GM12878 (cell line): Measurements from ENCODE around the gene REV1. TPM values are rescaled to one million over a fixed set of nuclear protein-coding genes. Genes with fewer than 3 reads are reported as not detected.

Experiments
- ATAC-seq: fragments of 200-7000 bp; cut with Tn5 transposase; 3 replicates; pipeline ENCODE4 v1.9.1; 2020; ENCODE audit warnings: mild to moderate bottlenecking, moderate library complexity
- BruUV-seq: library from RNA; stranded (reverse); fragments of 400-500 nt; replicated peaks from 2 replicates; lab custom pipeline; 2021; lab: Mats Ljungman, UMichigan
- CTCF ChIA-PET: fragments of 300-600 bp; sonication (Branson Sonifier 250); formaldehyde crosslinking; extraction: SDS; loops from one replicate; lab custom pipeline; 2021; ENCODE audit warnings: inconsistent platforms; lab: Yijun Ruan, JAX
- POLR2A ChIA-PET: fragments of 350-600 bp; formaldehyde crosslinking; extraction: SDS; loops from one replicate; lab custom pipeline; 2021; ENCODE audit warnings: inconsistent platforms; lab: Charles Lee
- RAD21 ChIA-PET: fragments of 300-600 bp; sonication (Branson Sonifier 250); formaldehyde crosslinking; loops from one replicate; lab custom pipeline; 2023; ENCODE audit warnings: antibody characterized with exemption; ENCODE audit not compliant: unreplicated experiment; lab: Charles Lee
- SMC1A ChIA-PET: fragments of 300-600 bp; sonication (Branson Sonifier 250); formaldehyde crosslinking; loops from one replicate; lab custom pipeline; 2023; ENCODE audit not compliant: unreplicated experiment, uncharacterized antibody; lab: Charles Lee
- DNase-seq: peaks from one replicate; pipeline ENCODE4 v3.0.0-alpha.2; 2011; ENCODE audit warnings: low read depth, low spot score
- FAIRE-seq: peaks from 3 replicates; lab custom pipeline; 2011; peaks lifted over from hg19 to GRCh38; lab: Jason Lieb, UNC
- H2AFZ ChIP-seq: 2 replicates; pipeline ENCODE4 v1.6.0; 2011; ENCODE audit warnings: low read depth, low read length, control low read depth; ENCODE audit not compliant: control insufficient read depth
- H3K27ac ChIP-seq: 2 replicates; pipeline ENCODE4 v1.5.1; 2011; ENCODE audit warnings: control low read depth; ENCODE audit not compliant: control insufficient read depth, insufficient read depth
- H3K27me3 ChIP-seq, 2 experiments: replicated peaks in 1 of 2; 2 replicates each; pipeline versions ENCODE4 v1.6.0 to v1.6.1; 2011; ENCODE audit warnings: low read length in 1 of 2; ENCODE audit not compliant: control insufficient read depth in 2 of 2, insufficient read depth in 2 of 2
- H3K36me3 ChIP-seq, 2 experiments: 2 replicates each; pipeline ENCODE4 v1.5.1; 2011; ENCODE audit warnings: low read length in 1 of 2; ENCODE audit not compliant: control insufficient read depth in 2 of 2, insufficient read depth in 2 of 2
- H3K4me1 ChIP-seq: 2 replicates; pipeline ENCODE4 v1.6.1; 2011; ENCODE audit warnings: mild to moderate bottlenecking, low read length, moderate library complexity, mixed read lengths; ENCODE audit not compliant: control insufficient read depth, insufficient read depth
- H3K4me2 ChIP-seq: 2 replicates; pipeline ENCODE4 v1.6.0; 2011; ENCODE audit warnings: control low read depth; ENCODE audit not compliant: control insufficient read depth, insufficient read depth
- H3K4me3 ChIP-seq: fragments of 200-600 bp; sonication (generic); 2 replicates; pipeline ENCODE4 v1.5.1; 2016
- H3K79me2 ChIP-seq: 2 replicates; pipeline ENCODE4 v1.6.0; 2011; ENCODE audit warnings: low read length; ENCODE audit not compliant: control insufficient read depth, insufficient read depth
- H3K9ac ChIP-seq: 2 replicates; pipeline ENCODE4 v1.8.0; 2011; ENCODE audit warnings: low read length, control low read depth, mixed read lengths; ENCODE audit not compliant: control insufficient read depth, insufficient read depth
- H3K9me3 ChIP-seq: replicated peaks from 3 replicates; pipeline ENCODE4 v1.5.1; 2011; ENCODE audit warnings: mild to moderate bottlenecking, low read length; ENCODE audit not compliant: control insufficient read depth, insufficient read depth
- H4K20me1 ChIP-seq: 2 replicates; pipeline ENCODE4 v1.6.0; 2011; ENCODE audit not compliant: control insufficient read depth, insufficient read depth
- BCLAF1 ChIP-seq: fragments of 450-650 bp; IDR thresholded peaks from 2 replicates; pipeline ENCODE4 v1.6.1; 2017; ENCODE audit warnings: antibody characterized with exemption, mild to moderate bottlenecking, moderate library complexity
- CHD4 ChIP-seq: fragments of 200-600 bp; sonication (generic); IDR thresholded peaks from 2 replicates; pipeline ENCODE4 v1.6.1; 2016; ENCODE audit warnings: mild to moderate bottlenecking
- EP300 ChIP-seq, 2 experiments: fragments of 150-350 bp in 1 of 2; IDR thresholded peaks; 2 replicates each; pipeline ENCODE4 v1.6.1; 2011 to 2012; ENCODE audit warnings: low read depth in 2 of 2, low read length in 2 of 2, borderline replicate concordance in 1 of 2, improper control_type of control experiment in 1 of 2, inconsistent platforms in 1 of 2; ENCODE audit not compliant: control insufficient read depth in 1 of 2
- PAX5 ChIP-seq: IDR thresholded peaks from 2 replicates; pipeline ENCODE4 v1.6.1; 2011; ENCODE audit warnings: low read depth, low read length, borderline replicate concordance
- PBX3 ChIP-seq: IDR thresholded peaks from 2 replicates; pipeline ENCODE4 v1.6.1; 2011; ENCODE audit warnings: mild to moderate bottlenecking, low read depth, low read length, moderate library complexity; ENCODE audit not compliant: insufficient replicate concordance
- PKNOX1 ChIP-seq: fragments of 450-650 bp; IDR thresholded peaks from 2 replicates; pipeline ENCODE4 v1.6.1; 2016; ENCODE audit warnings: mild to moderate bottlenecking
- POLR2A ChIP-seq: IDR thresholded peaks from 2 replicates; pipeline ENCODE4 v1.6.1; 2011; ENCODE audit warnings: low read depth, mild to moderate bottlenecking, low read length
- RELA ChIP-seq: fragments of 450-650 bp; IDR thresholded peaks from 2 replicates; pipeline ENCODE4 v1.8.0; 2014; ENCODE audit warnings: borderline replicate concordance; ENCODE audit not compliant: partially characterized antibody
- REST ChIP-seq: IDR thresholded peaks from 2 replicates; pipeline ENCODE4 v1.6.1; 2012; ENCODE audit warnings: mild to moderate bottlenecking, low read depth, low read length
- TARDBP ChIP-seq: IDR thresholded peaks from 2 replicates; pipeline ENCODE4 v1.6.1; 2016; ENCODE audit warnings: borderline replicate concordance
- YBX1 ChIP-seq: fragments of 450-650 bp; IDR thresholded peaks from 2 replicates; pipeline ENCODE4 v1.6.1; 2016; ENCODE audit warnings: antibody characterized with exemption
- ZBTB4 ChIP-seq: fragments of 450-650 bp; formaldehyde crosslinking; IDR thresholded peaks from 2 replicates; pipeline ENCODE4 v1.4.0; 2022; ENCODE audit warnings: mild to moderate bottlenecking, moderate library complexity
- WGBS: methylation state at CpG from one replicate; pipeline ENCODE4 v1.1.6; 2016; ENCODE audit warnings: low lambda C conversion rate; ENCODE audit not compliant: insufficient replicate concordance, insufficient coverage; ENCODE audit errors: missing lambda C conversion rate; 5-methylcytosine and 5-hydroxymethylcytosine counted together
- in situ Hi-C: fragments of 300-500 bp; cut with MboI; formaldehyde crosslinking; loops from 9 replicates; pipeline ENCODE4 v1.14.3; 2018; ENCODE audit warnings: mixed read lengths
- intact Hi-C: fragments of 100-400 bp; cut with micrococcal nuclease; formaldehyde crosslinking; loops from one replicate; pipeline ENCODE4 v1.14.2; 2022; ENCODE audit not compliant: unreplicated experiment
- polyA plus RNA-seq, 11 experiments: library from polyadenylated mRNA; depleted of rRNA in 4 of 11; unstranded in 6 of 11; stranded (reverse) in 5 of 11; fragments of >200 nt; fragmentation: Nextera tagmentation in 4 of 11; fragmentation: Illumina TruSeq in 1 of 11; extraction: Ambion mirVana in 4 of 11; extraction: Trizol in 1 of 11; gene quantifications; 1 replicate in 1 of 11; 2 replicates in 10 of 11; pipeline versions ENCODE4 v1.2.1 to v1.2.3, GENCODE V29; 2011 to 2016; ENCODE audit warnings: inconsistent platforms in 2 of 11, missing spikeins in 2 of 11, low read depth in 1 of 11
- total RNA-seq, 4 experiments: library from RNA; depleted of rRNA in 3 of 4; stranded (reverse); fragments of >200 nt in 3 of 4; fragmentation: Illumina TruSeq in 1 of 4; extraction: Trizol in 1 of 4; gene quantifications; 2 replicates each; pipeline versions ENCODE4 v1.2.1 to v1.2.3, GENCODE V29; 2013 to 2021

The REV1 gene
- total and polyA plus RNA-seq, 10 of the 15 experiments (the other 5 are each of a cell fraction or from before 2014, with no cell fraction given) = 11.3 to 46.8 (median 29.0) TPM

GRCh38 chr2:99467390-99467789 is 22.4 kb downstream of the REV1 start:
- H3K27me3 ChIP-seq = no peaks in the 10 kb centered on the region
- no peak for FAIRE-seq
- TF ChIP-seq CHD4 = no peak
- TF ChIP-seq BCLAF1 = no peak
- no peak for TF ChIP-seq POLR2A
- no peak for TF ChIP-seq RELA
- TF ChIP-seq PBX3 = no peak
- no peak for TF ChIP-seq EP300 (IDR thresholded peaks at IDR 0.05; ENCODE audit: borderline replicate concordance in 1 of 2, control insufficient read depth in 1 of 2, low read depth in 2 of 2, low read length in 2 of 2)
- TF ChIP-seq ZBTB4 (CRISPR knock-in tag) = no peak
- no peak for TF ChIP-seq PKNOX1
- no peak for TF ChIP-seq YBX1
- TF ChIP-seq REST = no peak
- TF ChIP-seq TARDBP = no peak
- no peak for TF ChIP-seq PAX5
- H4K20me1 ChIP-seq = no peaks in the 10 kb centered on the region
- RAD21 ChIA-PET = no interaction called here
- no TSS peak for BruUV-seq
- WGBS = 95% methylated on average over 3 of the region's 3 CpGs
- H3K79me2 ChIP-seq = peaks cover 35% of the 10 kb centered on the region
- CTCF ChIA-PET = no interaction called here
- no peak for ATAC-seq
- peaks cover 0 to 7% of the 10 kb centered on the region in 2 experiments; a peak in 1 of 4 replicates for H3K36me3 ChIP-seq
- H3K4me1 ChIP-seq = no peaks in the 10 kb centered on the region
- SMC1A ChIA-PET = interaction anchor here (0.7 kb wide), 1 partner anchor 24 kb away, joined by 3 read pairs; no protein-coding TSS in a partner anchor
- POLR2A ChIA-PET = no interaction called here
- H2AFZ ChIP-seq = no peak overlapping the region
- no peak overlapping the region for H3K4me3 ChIP-seq
- intact Hi-C loops = no loop called here
- peaks cover under 1% of the 10 kb centered on the region; the same call in 2 of the 3 replicates for H3K9me3 ChIP-seq
- H3K4me2 ChIP-seq = no peak overlapping the region
- H3K9ac ChIP-seq = no peak overlapping the region
- no peak for DNase-seq
- H3K27ac ChIP-seq = no peak overlapping the region
- in situ Hi-C loops = no loop called here
